Amygdala (tissue), 56 donors: ENCODE results near the gene CAPN5.

Experiments used
- DNase-seq, 56 donors: peaks; one replicate each; lab custom pipeline; 2025; lab: John Stamatoyannopoulos, UW

Gene CAPN5

DNA sequence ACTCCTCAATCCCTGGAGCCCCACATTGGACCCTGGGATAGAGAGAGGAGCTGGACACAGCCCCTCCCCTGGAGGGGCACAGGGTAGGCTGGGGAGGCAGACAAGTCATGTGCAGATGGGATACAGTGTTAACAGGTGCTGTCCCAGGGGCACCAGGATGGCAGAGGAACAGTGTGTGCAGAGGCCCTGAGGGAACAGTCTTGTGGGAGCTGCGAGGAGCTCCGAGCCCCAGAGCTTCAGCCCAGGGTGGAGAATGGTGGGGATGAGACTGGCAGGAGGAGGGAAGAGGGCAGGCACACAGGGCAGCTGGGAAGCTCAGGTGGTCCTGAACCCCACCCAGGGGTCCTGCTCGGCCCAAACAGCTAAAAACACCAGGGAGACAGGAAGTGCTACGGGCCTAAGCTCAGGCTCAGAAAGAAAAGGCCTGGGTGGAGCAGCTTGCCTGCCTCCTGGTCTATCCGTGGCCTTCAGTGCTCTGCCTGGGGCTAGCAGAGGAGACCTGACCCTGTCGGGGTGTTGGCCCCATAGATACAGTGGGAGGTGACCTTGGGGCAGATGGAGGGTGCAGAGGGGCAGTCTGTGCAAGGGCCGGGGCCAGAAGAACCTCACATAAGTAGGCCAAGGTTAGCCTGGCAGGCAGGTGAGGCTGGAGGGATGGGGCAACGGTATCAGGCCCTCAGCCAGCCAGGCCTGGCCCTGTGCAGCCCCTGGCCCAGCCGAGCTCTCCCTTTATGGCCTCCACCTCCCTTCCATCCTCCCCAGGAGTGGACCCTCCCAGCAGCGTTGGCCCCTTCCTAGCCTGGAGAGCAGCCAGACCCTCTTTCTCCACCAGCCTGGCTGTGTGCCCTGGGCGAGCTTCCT, 15.4 kb downstream of the CAPN5 start:
- DNase-seq = no peak

DNA sequence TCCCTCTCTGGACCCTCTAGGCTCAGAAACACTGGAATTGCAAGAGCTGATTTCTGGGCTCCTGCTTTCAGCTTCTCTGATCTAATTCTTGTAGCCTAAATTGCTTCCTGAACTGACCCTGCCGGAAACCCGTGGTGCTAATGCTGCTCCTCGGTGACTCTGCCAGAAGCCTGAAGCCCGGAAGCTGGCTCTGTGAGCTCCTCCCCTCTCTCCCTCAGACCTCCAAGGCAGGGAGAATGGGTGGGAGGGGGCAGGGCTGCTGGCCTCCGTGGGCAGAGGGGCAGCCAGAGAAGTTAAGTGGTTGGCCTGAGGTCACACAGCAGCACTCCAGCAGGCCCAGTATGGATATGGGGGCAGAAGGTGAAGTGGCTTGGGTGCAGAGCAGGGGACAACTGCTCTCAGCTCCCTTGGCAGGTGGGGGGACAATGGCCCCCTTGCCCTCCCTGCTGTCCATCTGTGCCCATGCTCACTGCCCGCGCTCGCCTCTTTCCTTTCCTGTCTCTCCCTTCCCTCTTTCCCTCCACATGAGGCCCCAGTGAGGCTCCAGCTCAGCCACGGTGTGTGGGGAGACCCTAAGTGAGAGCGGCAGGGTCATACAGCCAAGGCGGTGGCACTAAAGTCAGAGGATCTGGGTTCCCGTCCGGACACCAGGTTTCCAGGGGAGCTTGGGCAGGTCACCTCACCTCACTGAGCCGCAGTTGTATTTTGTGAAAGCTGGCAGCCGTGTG, 16.2 kb downstream of the CAPN5 start:
- DNase-seq = no peak

DNA sequence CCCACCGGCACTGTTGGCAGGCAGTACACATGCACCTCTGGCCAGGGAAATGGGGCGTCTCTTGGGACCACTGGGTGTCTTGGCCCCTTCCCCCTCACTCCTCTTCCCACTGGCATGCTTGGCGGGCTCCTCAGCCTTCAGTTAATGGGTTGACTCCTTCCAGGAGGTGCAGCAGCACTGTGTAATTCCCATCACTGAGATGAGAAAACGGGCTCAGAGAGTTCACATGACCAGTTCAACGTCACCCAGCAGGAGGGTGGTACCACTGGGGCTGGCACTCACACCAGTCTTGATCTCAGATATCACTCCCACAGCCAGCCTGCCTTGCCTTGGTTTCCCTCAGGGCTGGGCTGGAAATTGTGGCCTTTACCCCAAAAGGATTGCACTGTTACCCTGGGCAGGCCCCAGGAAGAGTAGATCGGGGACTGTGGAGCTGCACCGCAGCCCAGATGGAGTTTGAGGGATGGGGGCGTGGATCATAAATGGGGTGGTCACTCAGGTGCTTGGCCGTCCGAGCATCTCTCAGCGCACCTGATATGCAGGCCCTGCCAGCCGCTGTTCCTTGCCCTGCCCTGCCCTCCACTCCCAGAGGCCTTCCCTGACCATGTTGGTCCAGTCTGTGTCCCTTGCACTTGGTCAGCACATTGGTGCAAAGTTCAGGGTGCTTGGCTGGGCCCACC, 16.9 kb downstream of the CAPN5 start:
- no peak for DNase-seq

DNA sequence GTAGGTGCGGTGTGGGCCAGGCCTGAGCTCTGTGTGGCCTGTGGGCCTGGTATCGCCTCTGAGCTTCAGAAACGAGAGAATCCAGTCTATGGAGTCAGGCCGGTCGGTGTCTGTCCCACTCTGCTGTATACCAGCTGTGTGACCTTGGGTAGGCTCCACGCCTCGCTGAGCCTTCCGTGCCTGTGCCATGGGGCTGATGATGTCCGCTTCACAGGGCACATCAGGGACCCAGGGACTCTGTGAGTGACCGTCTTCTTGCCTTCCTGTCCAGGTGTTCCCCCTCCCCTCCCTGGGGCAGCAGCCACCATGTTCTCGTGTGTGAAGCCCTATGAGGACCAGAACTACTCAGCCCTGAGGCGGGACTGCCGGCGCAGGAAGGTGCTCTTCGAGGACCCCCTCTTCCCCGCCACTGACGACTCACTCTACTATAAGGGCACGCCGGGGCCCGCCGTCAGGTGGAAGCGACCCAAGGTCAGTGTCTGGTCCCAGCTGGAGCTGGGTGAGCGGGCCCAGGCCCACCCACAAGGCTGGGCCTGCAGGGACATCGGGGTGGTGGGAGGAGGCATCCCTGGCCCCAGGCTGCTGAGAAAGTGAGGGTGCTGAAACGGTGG, 17.9 kb downstream of the CAPN5 start:
- DNase-seq = no peak

DNA sequence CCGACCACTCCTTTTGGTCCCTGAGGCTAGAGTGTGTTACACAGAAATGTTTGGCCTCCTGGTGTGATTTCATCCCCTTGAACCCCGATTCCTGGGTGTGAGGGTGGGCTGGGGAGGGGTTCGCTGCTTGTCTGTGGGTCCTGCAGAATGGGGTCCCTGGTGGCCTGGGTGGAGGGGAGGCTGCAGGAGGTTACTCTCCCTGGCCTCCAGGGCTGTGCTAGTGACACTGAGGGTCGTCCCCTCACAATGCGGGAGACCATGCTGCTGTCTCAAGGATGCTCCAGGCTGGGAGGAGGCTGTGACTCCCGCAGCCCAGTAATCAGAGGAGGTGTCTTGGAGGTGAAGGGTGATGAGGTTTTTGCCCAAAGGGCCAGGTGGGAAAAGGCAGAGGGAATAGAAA, 18.9 kb downstream of the CAPN5 start:
- DNase-seq = no peak

DNA sequence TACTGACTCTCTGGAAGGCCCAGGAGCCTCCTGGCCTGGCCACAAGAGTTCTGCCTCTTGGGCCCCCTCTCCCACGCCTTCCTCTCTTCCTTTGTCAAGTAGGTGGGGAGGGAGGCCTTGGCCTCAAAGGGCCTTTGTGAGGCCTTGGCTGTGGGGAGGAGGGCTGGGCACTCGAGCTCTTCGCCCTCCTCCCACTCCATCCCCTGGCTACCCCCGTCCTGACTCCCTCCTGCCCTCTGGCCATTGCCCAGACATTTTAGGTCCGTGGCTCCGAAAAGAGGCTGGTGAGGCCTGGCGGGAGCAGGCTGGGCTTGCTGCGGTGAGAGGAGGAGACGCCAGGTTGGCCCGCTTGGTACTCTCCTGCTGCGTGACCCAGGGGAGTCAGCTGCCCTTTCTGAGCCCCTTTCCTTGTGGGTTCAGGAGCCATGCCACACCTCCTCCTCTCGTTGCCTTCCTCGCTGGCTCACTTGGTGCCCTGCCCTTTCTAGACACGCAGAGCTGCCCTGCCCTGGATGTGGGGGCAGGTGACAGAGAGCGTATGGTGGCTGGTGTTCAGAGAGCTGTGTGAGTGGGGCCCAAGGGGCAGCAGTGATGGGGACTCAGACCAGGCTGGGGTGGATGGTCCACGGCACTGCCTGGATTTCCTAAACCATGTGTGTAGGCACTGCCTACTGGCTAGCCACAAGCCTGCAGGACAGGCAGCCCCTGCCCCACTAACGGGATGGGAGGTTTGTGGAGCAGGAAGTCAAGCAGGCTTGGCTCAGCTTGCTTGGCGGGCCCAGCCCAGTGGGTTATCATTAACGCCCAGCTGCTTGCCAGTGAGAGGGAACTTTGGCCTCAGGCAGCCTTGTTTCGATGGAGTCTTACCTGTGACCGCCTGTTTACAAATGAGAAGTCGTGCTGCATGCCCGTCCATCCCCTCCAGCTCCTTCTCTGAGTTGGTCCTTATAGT, 20.0 kb downstream of the CAPN5 start:
- peak in 8 of 56 donors; percentile 20 to 42 (median 29) for DNase-seq

DNA sequence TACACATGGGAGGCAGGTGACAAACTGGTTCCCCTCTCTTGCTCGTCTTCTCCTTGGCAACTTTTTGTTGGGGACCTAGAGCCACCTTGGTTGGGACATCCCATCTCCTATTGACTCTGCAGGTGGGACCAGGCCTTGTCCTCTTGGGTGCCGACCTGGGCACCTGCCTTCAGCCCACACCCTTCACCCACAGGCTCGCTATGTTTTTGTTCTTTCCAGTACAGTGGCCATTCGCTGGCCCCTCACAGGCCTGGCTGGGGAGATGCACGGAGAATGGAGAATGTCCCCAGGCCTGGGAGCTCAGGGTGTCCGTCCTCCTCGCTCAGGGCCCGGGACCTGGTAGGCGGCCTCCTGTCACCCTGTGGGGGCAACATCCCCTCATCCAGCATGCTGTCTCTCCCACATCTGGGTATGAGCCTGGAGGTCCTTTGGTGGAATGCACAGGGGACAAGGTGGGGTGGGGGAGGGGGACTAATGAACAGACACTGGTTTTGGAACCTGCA, 21.0 kb downstream of the CAPN5 start:
- no peak for DNase-seq

DNA sequence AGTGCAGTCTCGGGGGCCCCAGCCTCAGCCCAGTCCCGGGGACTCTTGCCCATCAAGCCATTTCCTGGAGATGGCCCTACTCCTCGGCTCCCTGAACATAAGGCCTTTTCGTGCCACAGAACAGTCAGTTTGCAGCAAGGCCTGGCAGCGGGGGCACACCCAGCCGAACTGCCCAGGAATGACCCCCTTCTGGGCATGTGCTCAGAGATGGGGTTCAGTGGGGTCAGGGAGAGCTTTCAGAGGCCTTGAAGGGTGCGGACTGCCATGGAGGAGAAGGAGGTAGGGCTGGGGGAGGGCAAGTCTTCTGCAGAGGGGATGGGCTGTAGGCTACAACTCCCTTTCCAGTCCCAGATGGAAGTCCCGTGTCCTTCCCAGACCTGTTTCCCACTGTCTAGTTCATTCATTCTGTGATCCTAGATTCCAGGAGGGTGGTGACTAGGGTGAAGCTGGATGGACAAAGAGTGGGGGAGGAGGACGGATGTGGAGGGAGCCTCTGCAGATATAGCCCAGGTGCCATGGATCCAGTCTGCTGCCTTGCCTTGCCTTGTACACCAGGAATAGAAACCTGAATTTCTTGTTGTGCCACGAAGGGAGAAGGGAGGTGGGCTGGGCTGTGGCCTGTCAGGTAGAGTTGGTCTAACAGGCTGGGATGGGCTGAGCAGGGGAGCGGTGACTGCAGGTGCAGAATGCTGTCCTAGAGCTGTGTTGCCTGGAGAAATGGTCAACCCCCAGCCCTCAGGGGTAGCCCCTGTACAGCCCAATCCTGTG, 21.6 kb downstream of the CAPN5 start:
- no peak for DNase-seq

DNA sequence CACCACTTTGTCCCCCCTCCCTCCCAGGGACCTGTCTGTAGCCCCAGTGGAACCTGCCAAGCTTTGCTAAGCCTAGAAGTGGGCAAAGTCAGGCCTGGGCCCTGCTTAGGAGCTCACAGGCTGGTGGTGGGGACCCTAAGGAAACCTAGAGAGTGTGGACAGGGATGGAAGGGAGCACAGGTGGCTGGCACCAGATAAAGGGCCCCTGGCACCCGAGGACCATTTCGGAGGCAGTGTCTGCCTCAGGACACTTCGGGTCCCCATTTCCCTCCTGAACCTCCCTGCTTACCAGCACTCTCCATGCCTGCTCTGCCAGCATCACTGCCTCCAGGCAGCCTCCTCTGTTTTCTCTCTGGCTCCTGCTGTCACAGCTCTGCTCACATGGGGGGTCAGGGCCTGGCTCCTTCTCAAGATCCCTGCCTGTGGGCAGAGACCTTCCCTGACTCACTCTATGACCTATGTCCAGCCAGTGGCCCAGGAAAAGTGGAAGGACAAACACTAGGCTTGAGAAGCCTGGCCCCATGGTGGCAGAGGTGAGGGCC, 22.3 kb downstream of the CAPN5 start:
- no peak for DNase-seq

DNA sequence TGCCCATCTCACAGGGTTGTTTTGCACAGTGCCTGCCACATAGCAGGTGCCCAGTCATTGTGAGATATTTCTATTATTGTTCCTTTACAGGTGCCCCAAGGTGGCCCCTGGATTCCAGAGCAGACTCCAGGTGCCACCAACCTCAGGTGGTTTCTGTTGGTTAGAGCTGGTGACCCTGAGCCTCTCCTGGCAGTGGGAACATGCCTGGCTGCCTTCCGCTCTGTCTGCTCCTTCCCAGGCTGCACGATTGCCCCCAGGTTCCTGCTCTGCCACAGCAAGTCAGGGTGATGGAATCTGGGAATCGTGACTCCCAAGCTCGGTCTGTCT, 23.2 kb downstream of the CAPN5 start:
- DNase-seq = no peak

DNA sequence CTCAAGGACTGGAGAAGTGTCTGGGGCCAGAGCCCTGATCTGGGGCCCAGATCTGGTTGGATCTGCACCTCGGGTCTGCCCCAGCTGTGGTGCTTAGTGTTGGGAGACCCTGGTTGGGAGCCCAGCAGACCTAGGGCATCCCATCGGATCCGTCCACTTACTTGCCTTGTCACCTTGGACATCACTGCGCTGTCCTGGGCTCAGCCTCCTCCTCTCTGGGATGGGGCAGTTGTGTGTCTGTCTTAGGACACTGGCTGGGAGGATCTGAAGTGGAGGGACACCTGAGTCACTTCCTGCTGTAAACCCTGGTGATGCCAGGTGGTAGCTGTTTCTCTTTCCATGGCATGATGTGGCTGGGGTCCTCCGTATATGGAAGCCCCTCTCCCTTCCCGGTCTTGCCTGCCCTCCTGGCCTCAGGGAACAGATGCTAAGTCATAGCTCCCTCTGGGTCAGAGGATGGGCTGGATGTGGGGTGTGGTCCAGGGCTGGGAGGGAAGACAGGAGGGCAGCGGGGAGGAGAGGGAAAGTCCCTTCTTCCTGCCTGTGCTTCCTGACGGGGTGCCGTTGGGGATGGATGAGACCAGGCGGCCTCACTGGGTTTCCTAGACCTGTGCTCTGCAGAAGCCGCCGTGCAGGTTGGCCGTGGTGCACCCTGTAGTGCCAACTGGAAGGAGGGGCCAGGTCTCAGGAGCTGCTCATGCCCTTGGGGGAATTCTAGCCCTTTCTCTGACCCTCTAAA, 23.8 kb downstream of the CAPN5 start:
- DNase-seq = no peak

DNA sequence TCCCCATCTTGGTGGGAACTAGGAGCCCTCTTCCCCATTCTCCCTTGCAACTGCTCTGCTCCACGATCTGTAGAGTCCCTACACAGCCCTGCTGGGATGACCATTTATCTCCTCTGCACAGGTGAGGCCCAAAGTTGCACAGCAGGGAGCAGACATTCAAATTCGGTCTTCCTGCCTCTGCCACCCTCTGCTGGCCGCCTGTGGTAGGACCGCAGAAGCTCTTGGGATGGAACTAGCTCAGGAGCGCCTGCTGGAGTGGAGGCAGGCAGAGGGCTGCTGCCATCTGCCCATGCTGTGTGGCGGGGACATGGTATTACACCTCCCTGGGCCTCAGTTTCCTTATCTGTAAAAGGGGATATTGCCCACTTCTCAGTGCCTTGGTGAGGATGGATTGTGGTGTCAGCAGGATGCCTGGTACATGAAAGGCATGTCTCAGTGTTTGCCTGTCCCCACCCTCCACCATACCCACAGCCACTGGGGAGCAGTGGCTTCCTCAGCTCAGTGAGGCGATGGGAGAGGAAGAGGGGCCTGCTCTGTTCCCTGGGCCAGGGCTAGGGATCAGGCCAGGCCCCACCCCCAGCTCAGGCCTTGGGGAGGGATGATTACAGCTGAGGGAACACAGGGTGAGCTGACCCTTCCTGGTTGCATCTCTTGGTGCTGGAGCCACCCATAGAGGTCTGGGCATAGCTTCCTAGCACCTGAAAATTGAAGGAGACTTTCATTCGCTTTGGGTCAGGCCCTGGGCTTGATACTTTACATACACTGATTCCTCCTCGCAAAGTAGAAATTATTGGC, 24.6 kb downstream of the CAPN5 start:
- DNase-seq = peak in 47 of 56 donors; percentile 19 to 82 (median 54)

DNA sequence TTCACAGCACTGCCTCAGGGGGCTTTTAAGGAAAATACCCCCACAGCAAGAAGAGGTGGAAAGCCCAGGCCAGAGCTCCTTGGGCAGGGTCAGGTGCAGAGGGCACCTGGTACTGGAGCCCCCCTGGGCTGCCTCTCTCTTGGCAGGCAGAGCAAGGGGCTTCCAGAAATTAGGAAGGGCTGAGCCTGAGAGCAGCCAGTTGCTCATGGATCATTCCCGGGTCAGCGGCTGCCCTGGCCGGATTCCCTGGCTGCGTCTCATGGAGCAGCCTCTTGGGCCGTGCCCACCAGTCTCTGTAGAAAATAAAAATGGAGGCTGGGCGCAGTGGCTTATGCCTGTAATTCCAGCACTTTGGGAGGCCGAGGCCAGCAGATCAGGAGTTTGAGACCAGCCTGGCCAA, 25.6 kb downstream of the CAPN5 start:
- peak in 16 of 56 donors; percentile 9 to 51 (median 30) for DNase-seq

DNA sequence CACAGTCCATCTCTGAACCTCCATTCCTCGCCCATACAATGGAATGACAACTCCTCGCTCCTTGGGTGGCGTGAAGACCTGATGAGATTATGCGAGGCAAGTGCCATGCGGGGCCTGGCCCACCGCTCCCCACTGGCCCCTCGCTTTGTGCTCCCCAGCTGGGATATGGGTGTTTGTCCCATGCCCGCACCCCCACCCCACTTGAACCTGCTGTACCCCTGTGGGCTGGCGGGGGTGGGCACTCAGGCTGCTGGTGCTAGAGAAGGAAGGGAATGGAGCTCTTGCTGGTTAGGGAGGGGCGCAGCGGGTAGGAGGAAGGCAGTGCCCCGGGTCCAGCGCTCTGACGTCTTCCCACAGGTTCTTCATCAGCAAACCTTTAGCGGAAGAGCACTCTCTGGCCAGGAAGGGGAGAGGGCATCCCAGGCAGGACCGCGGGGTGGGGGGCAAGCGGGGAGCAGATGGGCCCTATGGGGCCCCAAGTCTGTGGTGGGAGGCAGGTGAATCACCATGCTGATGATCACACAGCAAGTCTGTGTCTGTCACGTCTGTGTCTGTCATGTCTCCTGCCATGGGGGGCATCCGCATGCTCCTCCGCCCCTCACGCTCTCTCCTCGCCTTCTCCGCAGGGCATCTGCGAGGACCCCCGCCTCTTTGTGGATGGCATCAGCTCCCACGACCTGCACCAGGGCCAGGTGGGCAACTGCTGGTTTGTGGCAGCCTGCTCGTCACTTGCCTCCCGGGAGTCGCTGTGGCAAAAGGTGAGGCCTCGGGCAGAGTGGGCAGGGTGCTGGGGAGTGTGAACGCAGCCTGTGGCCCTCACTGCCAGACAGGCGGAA, 26.5 kb downstream of the CAPN5 start:
- no peak for DNase-seq

DNA sequence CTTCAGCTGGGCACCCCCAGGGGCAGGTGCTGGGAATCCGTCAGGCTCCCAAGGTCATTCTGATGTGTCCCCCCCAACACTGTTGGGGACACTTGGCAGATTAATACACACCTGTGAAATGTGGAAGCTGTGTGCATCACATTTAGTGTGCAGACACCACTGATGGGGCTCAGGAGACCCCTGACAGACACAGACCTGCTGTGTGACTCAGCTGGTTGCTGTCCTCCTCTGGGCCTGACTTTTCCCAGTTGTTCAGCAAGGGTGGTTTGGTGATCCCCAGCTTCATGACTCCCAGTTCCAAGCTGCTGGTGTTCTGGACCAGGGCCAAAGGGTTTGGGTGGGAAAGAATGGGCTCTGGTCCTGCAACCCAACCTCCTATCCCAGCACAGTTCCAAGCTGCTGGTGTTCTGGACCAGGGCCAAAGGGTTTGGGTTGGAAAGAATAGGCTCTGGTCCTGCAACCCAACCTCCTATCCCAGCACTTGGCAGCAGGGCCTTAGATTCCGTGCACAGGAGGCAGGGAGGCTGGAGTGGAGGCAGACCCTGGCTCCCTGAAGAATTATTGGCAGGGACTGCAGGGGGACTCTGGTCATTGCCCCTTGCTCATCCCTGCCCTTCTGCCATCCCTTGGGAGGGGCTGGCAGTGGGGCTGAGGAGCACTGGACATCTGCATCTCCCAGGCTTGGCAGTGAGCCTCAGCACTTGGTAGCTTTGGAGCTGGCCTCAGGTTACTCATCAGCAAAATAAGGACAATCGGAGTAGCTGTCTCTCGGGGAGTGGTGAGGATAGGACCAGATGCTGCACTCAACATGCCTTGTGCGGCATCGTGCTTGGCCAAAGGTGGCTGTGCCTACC, 27.4 kb downstream of the CAPN5 start:
- DNase-seq = peak in 1 of 56 donors; percentile 34
